HepG2 (cell line): ENCODE results near the gene GARS1. TPM values are rescaled to one million over a fixed set of nuclear protein-coding genes. Genes with fewer than 3 reads are reported as not detected.

Experiments used
- BCL6 ChIP-seq: IDR thresholded peaks from 2 replicates; pipeline ENCODE4 v1.6.1; 2016; ENCODE audit warnings: missing genetic modification reagents, missing compliant biosample characterization
- DPF2 ChIP-seq: sonication (generic); formaldehyde crosslinking; IDR thresholded peaks from 2 replicates; pipeline ENCODE4 v1.4.0; 2020; ENCODE audit warnings: mild to moderate bottlenecking, low read depth, missing genetic modification reagents, borderline replicate concordance
- ELF1 ChIP-seq: sonication (generic); formaldehyde crosslinking; IDR thresholded peaks from 2 replicates; pipeline ENCODE4 v1.4.0; 2020; ENCODE audit warnings: missing genetic modification reagents
- FOXA1 ChIP-seq, 2 experiments: fragments of 450-650 bp in 1 of 2; sonication (generic) in 1 of 2; formaldehyde crosslinking in 1 of 2; IDR thresholded peaks; 2 replicates each; pipeline versions ENCODE4 v1.4.0 to v1.6.1; 2016 to 2020; ENCODE audit warnings: missing genetic modification reagents in 1 of 2
- HDAC2 ChIP-seq: sonication (generic); formaldehyde crosslinking; IDR thresholded peaks from 2 replicates; pipeline ENCODE4 v1.4.0; 2020; ENCODE audit warnings: missing genetic modification reagents
- HES4 ChIP-seq: sonication (generic); formaldehyde crosslinking; IDR thresholded peaks from 2 replicates; pipeline ENCODE4 v1.9.0; 2021; ENCODE audit warnings: mild to moderate bottlenecking, missing genetic modification reagents, borderline replicate concordance
- HHEX ChIP-seq: IDR thresholded peaks from 2 replicates; pipeline ENCODE4 v1.6.1; 2016; ENCODE audit warnings: control low read depth
- KAT8 ChIP-seq: IDR thresholded peaks from 2 replicates; pipeline ENCODE4 v1.6.1; 2016; ENCODE audit warnings: missing genetic modification reagents, missing compliant biosample characterization
- KDM1A ChIP-seq: IDR thresholded peaks from 2 replicates; pipeline ENCODE4 v1.6.1; 2016; ENCODE audit warnings: missing compliant biosample characterization
- KDM3A ChIP-seq: IDR thresholded peaks from 2 replicates; pipeline ENCODE4 v1.6.1; 2018; ENCODE audit warnings: low read depth, missing compliant biosample characterization
- PAX8 ChIP-seq: sonication (generic); formaldehyde crosslinking; IDR thresholded peaks from 2 replicates; pipeline ENCODE4 v1.8.0; 2022; ENCODE audit warnings: mild to moderate bottlenecking, missing genetic modification reagents, borderline replicate concordance
- PPARG ChIP-seq: conservative IDR thresholded peaks from 2 replicates; pipeline ENCODE4 v1.6.1; 2016; ENCODE audit warnings: missing biosample characterization, missing genetic modification reagents
- RAD21 ChIP-seq: fragments of 450-650 bp; formaldehyde crosslinking; IDR thresholded peaks from 2 replicates; pipeline ENCODE4 v1.5.0; 2020; ENCODE audit warnings: mild to moderate bottlenecking
- SCMH1 ChIP-seq: sonication (generic); formaldehyde crosslinking; IDR thresholded peaks from 2 replicates; pipeline ENCODE4 v1.9.0; 2021; ENCODE audit warnings: missing genetic modification reagents, mild to moderate bottlenecking, borderline replicate concordance
- SMARCE1 ChIP-seq: fragments of 450-650 bp; IDR thresholded peaks from 2 replicates; pipeline ENCODE4 v1.6.1; 2017; ENCODE audit warnings: borderline replicate concordance
- SNAI1 ChIP-seq: sonication (generic); formaldehyde crosslinking; IDR thresholded peaks from 2 replicates; pipeline ENCODE4 v1.5.0; 2020; ENCODE audit warnings: mild to moderate bottlenecking, missing genetic modification reagents, borderline replicate concordance
- SOX6 ChIP-seq, 2 experiments: fragments of 450-650 bp in 1 of 2; sonication (generic) in 1 of 2; formaldehyde crosslinking in 1 of 2; IDR thresholded peaks; 2 replicates each; pipeline versions ENCODE4 v1.4.0 to v1.6.1; 2017 to 2020; ENCODE audit warnings: antibody characterized with exemption in 1 of 2, mild to moderate bottlenecking in 1 of 2, missing genetic modification reagents in 1 of 2
- SP4 ChIP-seq: sonication (generic); formaldehyde crosslinking; IDR thresholded peaks from 2 replicates; pipeline ENCODE4 v1.8.1; 2023; ENCODE audit warnings: mild to moderate bottlenecking, missing genetic modification reagents
- ZMYM2 ChIP-seq: sonication (generic); formaldehyde crosslinking; IDR thresholded peaks from 2 replicates; pipeline ENCODE4 v1.8.0; 2022; ENCODE audit warnings: mild to moderate bottlenecking, missing genetic modification reagents
- ZNF329 ChIP-seq: sonication (generic); formaldehyde crosslinking; IDR thresholded peaks from 2 replicates; pipeline ENCODE4 v1.9.0; 2021; ENCODE audit warnings: low read depth, mild to moderate bottlenecking, missing genetic modification reagents
- ZNF430 ChIP-seq: sonication (generic); formaldehyde crosslinking; IDR thresholded peaks from 2 replicates; pipeline ENCODE4 v1.9.0; 2021; ENCODE audit warnings: mild to moderate bottlenecking, missing genetic modification reagents
- ZNF550 ChIP-seq: sonication (generic); formaldehyde crosslinking; IDR thresholded peaks from 2 replicates; pipeline ENCODE4 v1.4.0; 2020; ENCODE audit warnings: mild to moderate bottlenecking, missing genetic modification reagents, borderline replicate concordance
- ZNF629 ChIP-seq: sonication (generic); formaldehyde crosslinking; conservative IDR thresholded peaks from 2 replicates; pipeline ENCODE4 v1.5.0; 2020; ENCODE audit warnings: missing genetic modification reagents
- ZNF737 ChIP-seq: sonication (generic); formaldehyde crosslinking; IDR thresholded peaks from 2 replicates; pipeline ENCODE4 v1.5.0; 2020; ENCODE audit warnings: missing genetic modification reagents, mild to moderate bottlenecking, borderline replicate concordance
- ZNF790 ChIP-seq: sonication (generic); formaldehyde crosslinking; IDR thresholded peaks from 2 replicates; pipeline ENCODE4 v1.8.0; 2022; ENCODE audit warnings: missing genetic modification reagents, mild to moderate bottlenecking, borderline replicate concordance
- polyA plus RNA-seq, 8 experiments: library from polyadenylated mRNA; depleted of rRNA in 3 of 8; stranded (reverse) in 7 of 8; unstranded in 1 of 8; fragments of >200 nt; fragmentation: Illumina TruSeq in 4 of 8; extraction: Trizol in 4 of 8; gene quantifications; 2 replicates each; pipeline versions ENCODE4 v1.2.1 to v1.2.3, GENCODE V29; 2011 to 2016; ENCODE audit warnings: low read depth in 4 of 8, missing spikeins in 1 of 8, mixed read lengths in 1 of 8; ENCODE audit not compliant: insufficient read depth in 1 of 8
- total RNA-seq, 5 experiments: library from RNA; depleted of rRNA; stranded (reverse); fragments of >200 nt; fragmentation: Illumina TruSeq; extraction: Trizol; gene quantifications; 2 replicates each; pipeline ENCODE4 v1.2.3, GENCODE V29; 2016; ENCODE audit warnings: low read depth in 1 of 5
- TF ChIP-seq, protein P1 (sequence below): sonication (generic); formaldehyde crosslinking; IDR thresholded peaks from 2 replicates; pipeline ENCODE4 v1.4.0; 2020; ENCODE audit warnings: missing genetic modification reagents
- TF ChIP-seq, protein P2 (sequence below): sonication (generic); formaldehyde crosslinking; IDR thresholded peaks from 2 replicates; pipeline ENCODE4 v1.5.0; 2020; ENCODE audit warnings: missing genetic modification reagents
- TF ChIP-seq, protein P3 (sequence below): sonication (generic); formaldehyde crosslinking; IDR thresholded peaks from 2 replicates; pipeline ENCODE4 v1.9.0; 2022; ENCODE audit warnings: missing genetic modification reagents, mild to moderate bottlenecking, borderline replicate concordance
- TF ChIP-seq, protein P4 (sequence below): sonication (generic); formaldehyde crosslinking; IDR thresholded peaks from 2 replicates; pipeline ENCODE4 v1.9.0; 2022; ENCODE audit warnings: low read depth, missing genetic modification reagents

Gene GARS1
- total and polyA plus RNA-seq, 2 of the 13 experiments (the other 11 are each of a cell fraction or from before 2014, with no cell fraction given), result 140 to 460 TPM

DNA sequence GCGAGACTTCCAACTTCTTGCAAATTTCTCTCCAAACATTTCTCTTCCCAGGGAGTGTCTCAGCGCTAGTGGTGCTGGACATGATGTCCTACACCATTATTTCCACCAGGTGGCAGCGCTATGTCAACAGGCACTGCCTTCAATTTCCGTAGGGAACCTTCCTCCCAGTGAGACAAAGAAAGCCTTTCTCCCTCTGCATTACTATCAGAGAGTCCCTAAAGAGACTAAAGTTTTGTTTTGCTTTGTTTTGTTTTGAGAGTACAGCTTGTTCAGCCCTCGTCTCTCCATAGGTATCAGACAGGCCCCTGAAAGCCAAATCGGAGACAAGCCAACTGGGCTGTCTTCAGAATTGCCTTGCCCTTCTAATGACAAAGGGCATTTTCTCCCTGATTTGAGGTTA is 45.8 kb upstream of the GARS1 start (continued):
- peak; percentile 67 for TF ChIP-seq RAD21
- TF ChIP-seq HDAC2, result no peak
- TF ChIP-seq, protein P1, sequence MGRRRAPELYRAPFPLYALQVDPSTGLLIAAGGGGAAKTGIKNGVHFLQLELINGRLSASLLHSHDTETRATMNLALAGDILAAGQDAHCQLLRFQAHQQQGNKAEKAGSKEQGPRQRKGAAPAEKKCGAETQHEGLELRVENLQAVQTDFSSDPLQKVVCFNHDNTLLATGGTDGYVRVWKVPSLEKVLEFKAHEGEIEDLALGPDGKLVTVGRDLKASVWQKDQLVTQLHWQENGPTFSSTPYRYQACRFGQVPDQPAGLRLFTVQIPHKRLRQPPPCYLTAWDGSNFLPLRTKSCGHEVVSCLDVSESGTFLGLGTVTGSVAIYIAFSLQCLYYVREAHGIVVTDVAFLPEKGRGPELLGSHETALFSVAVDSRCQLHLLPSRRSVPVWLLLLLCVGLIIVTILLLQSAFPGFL (CRISPR knock-in tag), result no peak
- TF ChIP-seq KDM3A (CRISPR knock-in tag), result no peak
- TF ChIP-seq SMARCE1, result no peak
- TF ChIP-seq SCMH1 (CRISPR knock-in tag), result no peak
- TF ChIP-seq HES4, result no peak
- no peak for TF ChIP-seq ZNF790
- TF ChIP-seq ZNF329 (CRISPR knock-in tag), result no peak
- TF ChIP-seq, protein P2, sequence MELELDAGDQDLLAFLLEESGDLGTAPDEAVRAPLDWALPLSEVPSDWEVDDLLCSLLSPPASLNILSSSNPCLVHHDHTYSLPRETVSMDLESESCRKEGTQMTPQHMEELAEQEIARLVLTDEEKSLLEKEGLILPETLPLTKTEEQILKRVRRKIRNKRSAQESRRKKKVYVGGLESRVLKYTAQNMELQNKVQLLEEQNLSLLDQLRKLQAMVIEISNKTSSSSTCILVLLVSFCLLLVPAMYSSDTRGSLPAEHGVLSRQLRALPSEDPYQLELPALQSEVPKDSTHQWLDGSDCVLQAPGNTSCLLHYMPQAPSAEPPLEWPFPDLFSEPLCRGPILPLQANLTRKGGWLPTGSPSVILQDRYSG (CRISPR knock-in tag), result no peak
- no peak for TF ChIP-seq SNAI1 (CRISPR knock-in tag)
- TF ChIP-seq BCL6 (CRISPR knock-in tag), result no peak
- TF ChIP-seq ZNF430 (CRISPR knock-in tag), result no peak
- TF ChIP-seq, protein P3, sequence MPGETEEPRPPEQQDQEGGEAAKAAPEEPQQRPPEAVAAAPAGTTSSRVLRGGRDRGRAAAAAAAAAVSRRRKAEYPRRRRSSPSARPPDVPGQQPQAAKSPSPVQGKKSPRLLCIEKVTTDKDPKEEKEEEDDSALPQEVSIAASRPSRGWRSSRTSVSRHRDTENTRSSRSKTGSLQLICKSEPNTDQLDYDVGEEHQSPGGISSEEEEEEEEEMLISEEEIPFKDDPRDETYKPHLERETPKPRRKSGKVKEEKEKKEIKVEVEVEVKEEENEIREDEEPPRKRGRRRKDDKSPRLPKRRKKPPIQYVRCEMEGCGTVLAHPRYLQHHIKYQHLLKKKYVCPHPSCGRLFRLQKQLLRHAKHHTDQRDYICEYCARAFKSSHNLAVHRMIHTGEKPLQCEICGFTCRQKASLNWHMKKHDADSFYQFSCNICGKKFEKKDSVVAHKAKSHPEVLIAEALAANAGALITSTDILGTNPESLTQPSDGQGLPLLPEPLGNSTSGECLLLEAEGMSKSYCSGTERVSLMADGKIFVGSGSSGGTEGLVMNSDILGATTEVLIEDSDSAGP (CRISPR knock-in tag), result no peak
- TF ChIP-seq KAT8, result no peak
- TF ChIP-seq DPF2 (CRISPR knock-in tag), result no peak
- no peak for TF ChIP-seq KDM1A (CRISPR knock-in tag)
- no peak for TF ChIP-seq FOXA1 (IDR thresholded peaks at IDR 0.05)
- peak; percentile 99 for TF ChIP-seq FOXA1 (CRISPR knock-in tag; IDR thresholded peaks at IDR 0.05)
- TF ChIP-seq, protein P4, sequence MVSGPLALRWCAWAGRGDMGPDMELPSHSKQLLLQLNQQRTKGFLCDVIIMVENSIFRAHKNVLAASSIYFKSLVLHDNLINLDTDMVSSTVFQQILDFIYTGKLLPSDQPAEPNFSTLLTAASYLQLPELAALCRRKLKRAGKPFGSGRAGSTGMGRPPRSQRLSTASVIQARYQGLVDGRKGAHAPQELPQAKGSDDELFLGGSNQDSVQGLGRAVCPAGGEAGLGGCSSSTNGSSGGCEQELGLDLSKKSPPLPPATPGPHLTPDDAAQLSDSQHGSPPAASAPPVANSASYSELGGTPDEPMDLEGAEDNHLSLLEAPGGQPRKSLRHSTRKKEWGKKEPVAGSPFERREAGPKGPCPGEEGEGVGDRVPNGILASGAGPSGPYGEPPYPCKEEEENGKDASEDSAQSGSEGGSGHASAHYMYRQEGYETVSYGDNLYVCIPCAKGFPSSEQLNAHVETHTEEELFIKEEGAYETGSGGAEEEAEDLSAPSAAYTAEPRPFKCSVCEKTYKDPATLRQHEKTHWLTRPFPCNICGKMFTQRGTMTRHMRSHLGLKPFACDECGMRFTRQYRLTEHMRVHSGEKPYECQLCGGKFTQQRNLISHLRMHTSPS (CRISPR knock-in tag), result no peak
- no peak for TF ChIP-seq HHEX
- TF ChIP-seq ZNF737 (CRISPR knock-in tag), result no peak
- TF ChIP-seq SOX6 (IDR thresholded peaks at IDR 0.05), result no peak
- TF ChIP-seq SOX6 (CRISPR knock-in tag; IDR thresholded peaks at IDR 0.05), result peak; percentile 46
- no peak for TF ChIP-seq ZNF629 (CRISPR knock-in tag)
- no peak for TF ChIP-seq ZMYM2 (CRISPR knock-in tag)
- no peak for TF ChIP-seq ZNF550 (CRISPR knock-in tag)
- TF ChIP-seq ELF1 (CRISPR knock-in tag), result no peak
- no peak for TF ChIP-seq SP4 (CRISPR knock-in tag)
- TF ChIP-seq PPARG, result no peak
- no peak for TF ChIP-seq PAX8 (CRISPR knock-in tag)
